Measurements from ENCODE around the gene GASK1B. TPM values are rescaled to one million over a fixed set of nuclear protein-coding genes. Genes with fewer than 3 reads are reported as not detected.
A peak's percentile ranks its signal among the peaks of the same experiment; 100 is the strongest.

The GASK1B gene
- total and polyA plus RNA-seq, 2 of the 13 experiments (the other 11 are each of a cell fraction or from before 2014, with no cell fraction given), result 29.1 to 40.4 TPM

GRCh38 chr4:158162631-158163030, 10.2 kb downstream of the GASK1B start:
- no peak for TF ChIP-seq JARID2 (CRISPR knock-in tag; IDR thresholded peaks at IDR 0.05; ENCODE audit: insufficient replicate concordance)
- TF ChIP-seq, protein P1, sequence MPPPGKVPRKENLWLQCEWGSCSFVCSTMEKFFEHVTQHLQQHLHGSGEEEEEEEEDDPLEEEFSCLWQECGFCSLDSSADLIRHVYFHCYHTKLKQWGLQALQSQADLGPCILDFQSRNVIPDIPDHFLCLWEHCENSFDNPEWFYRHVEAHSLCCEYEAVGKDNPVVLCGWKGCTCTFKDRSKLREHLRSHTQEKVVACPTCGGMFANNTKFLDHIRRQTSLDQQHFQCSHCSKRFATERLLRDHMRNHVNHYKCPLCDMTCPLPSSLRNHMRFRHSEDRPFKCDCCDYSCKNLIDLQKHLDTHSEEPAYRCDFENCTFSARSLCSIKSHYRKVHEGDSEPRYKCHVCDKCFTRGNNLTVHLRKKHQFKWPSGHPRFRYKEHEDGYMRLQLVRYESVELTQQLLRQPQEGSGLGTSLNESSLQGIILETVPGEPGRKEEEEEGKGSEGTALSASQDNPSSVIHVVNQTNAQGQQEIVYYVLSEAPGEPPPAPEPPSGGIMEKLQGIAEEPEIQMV (CRISPR knock-in tag; IDR thresholded peaks at IDR 0.05; ENCODE audit: low read depth), result no peak
- TF ChIP-seq ZNF264 (CRISPR knock-in tag; IDR thresholded peaks at IDR 0.05), result no peak
- 0 out of 2 replicates have a peak, but pooled peaks have one; percentile 41 for TF ChIP-seq RELA (CRISPR knock-in tag; IDR thresholded peaks at IDR 0.05)
- Histone ChIP-seq H3K27me3 (ENCODE audit: control insufficient read depth in 1 of 2, insufficient read depth in 2 of 2, low read length in 2 of 2) (no peaks in the 10 kb centered on the region), H3K79me2 (ENCODE audit: insufficient read depth, low read length) (peaks cover 96% of the 10 kb centered on the region), H3K4me3 (replicated peaks in 1 of 3; ENCODE audit: insufficient read depth in 1 of 3, low read depth in 2 of 3, low read length in 3 of 3) (no peak overlapping the region), H3K4me1 (ENCODE audit: insufficient read depth, low read length) (peaks cover 81% of the 10 kb centered on the region), H4K20me1 (ENCODE audit: insufficient read depth, low read length) (no peaks in the 10 kb centered on the region), H3K27ac (ENCODE audit: extremely low read length, insufficient read depth, low read length) (no peak overlapping the region), H3K36me3 (replicated peaks in 1 of 2; ENCODE audit: control insufficient read depth in 1 of 2, insufficient read depth in 2 of 2, low read length in 2 of 2) (peaks cover 2 to 16% of the 10 kb centered on the region in 2 experiments; a peak in 3 of 5 replicates), H2AFZ (ENCODE audit: low read length) (no peak overlapping the region), H3K4me2 (ENCODE audit: low read depth, low read length) (no peak overlapping the region), H3K9ac (ENCODE audit: insufficient read depth, low read depth, low read length) (no peak overlapping the region), H3K9me3 (ENCODE audit: low read length) (no peaks in the 10 kb centered on the region)
- intact Hi-C loops (cut with micrococcal nuclease; ENCODE audit: unreplicated experiment) (no loop called here), in situ Hi-C loops (cut with HindIII; ENCODE audit: extremely low pct_ligation_motif_present, low pct_unique_long_range_greater_than_20kb) (no loop called here)
- no peak for ATAC-seq
- FAIRE-seq, result no peak
- DNase-seq (ENCODE audit: low spot score), result no peak
- ChIA-PET POLR2A (no interaction called here), CTCF (ENCODE audit: low intra/inter-chr PET ratio, low total read pairs) (no interaction called here)
- WGBS (ENCODE audit: low lambda C conversion rate), result 100% methylated on average over 5 of the region's 5 CpGs
- no TSS peak for BruUV-seq (replicated peaks)

- Histone ChIP-seq H3K4me2 (ENCODE audit: low read depth, low read length) (no peak overlapping the region), H3K9me3 (ENCODE audit: low read length) (no peaks in the 10 kb centered on the region), H2AFZ (ENCODE audit: low read length) (no peak overlapping the region), H3K79me2 (ENCODE audit: insufficient read depth, low read length) (peaks cover 96% of the 10 kb centered on the region), H3K4me1 (ENCODE audit: insufficient read depth, low read length) (peaks cover 81% of the 10 kb centered on the region), H3K27me3 (ENCODE audit: control insufficient read depth in 1 of 2, insufficient read depth in 2 of 2, low read length in 2 of 2) (no peaks in the 10 kb centered on the region), H3K36me3 (replicated peaks in 1 of 2; ENCODE audit: control insufficient read depth in 1 of 2, insufficient read depth in 2 of 2, low read length in 2 of 2) (peaks cover 2 to 16% of the 10 kb centered on the region in 2 experiments; a peak in 3 of 5 replicates), H3K27ac (ENCODE audit: extremely low read length, insufficient read depth, low read length) (no peak overlapping the region), H3K4me3 (replicated peaks in 1 of 3; ENCODE audit: insufficient read depth in 1 of 3, low read depth in 2 of 3, low read length in 3 of 3) (no peak overlapping the region), H4K20me1 (ENCODE audit: insufficient read depth, low read length) (no peaks in the 10 kb centered on the region), H3K9ac (ENCODE audit: insufficient read depth, low read depth, low read length) (no peak overlapping the region)
- ATAC-seq (no peak), DNase-seq (ENCODE audit: low spot score) (no peak), FAIRE-seq (no peak)
- TF ChIP-seq MXI1 (IDR thresholded peaks at IDR 0.05; ENCODE audit: borderline replicate concordance, low read depth, low read length), result no peak
- TF ChIP-seq ATF7 (IDR thresholded peaks at IDR 0.05), result peak; percentile 26; the same call in 1 of the 2 replicates
- TF ChIP-seq ATF7 (CRISPR knock-in tag; IDR thresholded peaks at IDR 0.05), result no peak
- in situ Hi-C loops (cut with HindIII; ENCODE audit: extremely low pct_ligation_motif_present, low pct_unique_long_range_greater_than_20kb) (no loop called here), intact Hi-C loops (cut with micrococcal nuclease; ENCODE audit: unreplicated experiment) (no loop called here)
- WGBS (ENCODE audit: low lambda C conversion rate), result 88% methylated on average over 6 of the region's 6 CpGs
- no TSS peak for BruUV-seq (replicated peaks)
- CTCF ChIA-PET (ENCODE audit: low intra/inter-chr PET ratio, low total read pairs), result no interaction called here
- POLR2A ChIA-PET, result no interaction called here
Measured at GRCh38 chr4:158161551-158162354, 11.1 kb downstream of the GASK1B start.
